HepG2 (cell line): ENCODE measurements around the gene TNNI3K. TPM values are rescaled to one million over a fixed set of nuclear protein-coding genes. Genes with fewer than 3 reads are reported as not detected.

Source experiments
- ATAC-seq: fragments of 200-7000 bp; cut with Tn5 transposase; 3 replicates; pipeline ENCODE4 v1.9.1; 2020; ENCODE audit warnings: mild to moderate bottlenecking, moderate library complexity
- BruUV-seq: library from RNA; stranded (reverse); fragments of 400-500 nt; replicated peaks from 2 replicates; lab custom pipeline; 2021; lab: Mats Ljungman, UMichigan
- CTCF ChIA-PET: fragments of 300-600 bp; formaldehyde crosslinking; extraction: SDS; loops from one replicate; lab custom pipeline; 2021; ENCODE audit warnings: low total read pairs, inconsistent platforms, low intra/inter-chr PET ratio; lab: Yijun Ruan, JAX
- POLR2A ChIA-PET: fragments of 350-600 bp; sonication (Branson Sonifier 250); formaldehyde crosslinking; loops from one replicate; lab custom pipeline; 2020; ENCODE audit warnings: antibody characterized with exemption, inconsistent platforms; lab: Yijun Ruan, JAX
- DNase-seq: peaks from one replicate; pipeline ENCODE4 v3.0.0-alpha.2; 2015; ENCODE audit warnings: low spot score
- FAIRE-seq: peaks from 3 replicates; lab custom pipeline; 2011; peaks lifted over from hg19 to GRCh38; lab: Jason Lieb, UNC
- H2AFZ ChIP-seq: one replicate; pipeline ENCODE4 v1.6.1; 2011; ENCODE audit warnings: low read length, inconsistent platforms
- H3K27ac ChIP-seq: fragments of 300-600 bp; 3 replicates; pipeline ENCODE4 v1.8.0; 2011; ENCODE audit warnings: mixed run types, mild to moderate bottlenecking, mixed read lengths, low read length, inconsistent platforms; ENCODE audit not compliant: insufficient read depth; ENCODE audit errors: extremely low read length
- H3K27me3 ChIP-seq, 2 experiments: fragments of 200-600 bp in 1 of 2; 2 replicates in 1 of 2; 3 replicates in 1 of 2; pipeline versions ENCODE4 v1.6.0 to v1.8.0; 2011; ENCODE audit warnings: low read length in 2 of 2, mild to moderate bottlenecking in 2 of 2, moderate library complexity in 2 of 2, inconsistent platforms in 1 of 2; ENCODE audit not compliant: insufficient read depth in 2 of 2, control insufficient read depth in 1 of 2
- H3K36me3 ChIP-seq, 2 experiments: fragments of 200-600 bp in 1 of 2; replicated peaks in 1 of 2; 2 replicates in 1 of 2; 3 replicates in 1 of 2; pipeline versions ENCODE4 v1.5.1 to v1.8.0; 2011; ENCODE audit warnings: low read length in 2 of 2, inconsistent platforms in 1 of 2; ENCODE audit not compliant: insufficient read depth in 2 of 2, control insufficient read depth in 1 of 2
- H3K4me1 ChIP-seq: 2 replicates; pipeline ENCODE4 v1.5.1; 2012; ENCODE audit warnings: low read length, inconsistent platforms; ENCODE audit not compliant: insufficient read depth
- H3K4me2 ChIP-seq: 2 replicates; pipeline ENCODE4 v1.6.0; 2011; ENCODE audit warnings: low read depth, low read length, inconsistent platforms
- H3K4me3 ChIP-seq, 3 experiments: fragments of 200-600 bp in 1 of 3; sonication (generic), shearing (Covaris generic) in 1 of 3; replicated peaks in 1 of 3; 2 replicates each; pipeline ENCODE4 v1.5.1; 2011 to 2016; ENCODE audit warnings: low read length in 3 of 3, inconsistent platforms in 2 of 3, low read depth in 2 of 3, mild to moderate bottlenecking in 2 of 3, control low read depth in 1 of 3, mixed read lengths in 1 of 3; ENCODE audit not compliant: insufficient read depth in 1 of 3
- H3K79me2 ChIP-seq: one replicate; pipeline ENCODE4 v1.6.1; 2011; ENCODE audit warnings: low read length, inconsistent platforms; ENCODE audit not compliant: insufficient read depth
- H3K9ac ChIP-seq: 2 replicates; pipeline ENCODE4 v1.6.0; 2011; ENCODE audit warnings: mild to moderate bottlenecking, low read depth, low read length, inconsistent platforms; ENCODE audit not compliant: insufficient read depth
- H3K9me3 ChIP-seq: 2 replicates; pipeline ENCODE4 v1.5.1; 2012; ENCODE audit warnings: mild to moderate bottlenecking, low read length
- H4K20me1 ChIP-seq: 2 replicates; pipeline ENCODE4 v1.6.0; 2011; ENCODE audit warnings: inconsistent platforms, mild to moderate bottlenecking, low read length, moderate library complexity; ENCODE audit not compliant: insufficient read depth
- CBX5 ChIP-seq: sonication (generic); formaldehyde crosslinking; IDR thresholded peaks from 2 replicates; pipeline ENCODE4 v1.4.0; 2020; ENCODE audit warnings: missing genetic modification reagents, borderline replicate concordance
- DMTF1 ChIP-seq: sonication (generic); formaldehyde crosslinking; IDR thresholded peaks from 2 replicates; pipeline ENCODE4 v1.4.0; 2020; ENCODE audit warnings: mild to moderate bottlenecking, missing genetic modification reagents
- KDM2A ChIP-seq: sonication (generic); formaldehyde crosslinking; IDR thresholded peaks from 2 replicates; pipeline ENCODE4 v1.4.0; 2020; ENCODE audit warnings: low read depth, missing genetic modification reagents, borderline replicate concordance
- KLF13 ChIP-seq: sonication (generic); formaldehyde crosslinking; IDR thresholded peaks from 2 replicates; pipeline ENCODE4 v1.4.0; 2020; ENCODE audit warnings: mild to moderate bottlenecking, missing genetic modification reagents
- MEIS1 ChIP-seq: sonication (generic); formaldehyde crosslinking; IDR thresholded peaks from 2 replicates; pipeline ENCODE4 v1.9.0; 2021; ENCODE audit warnings: mild to moderate bottlenecking, missing genetic modification reagents, moderate library complexity, borderline replicate concordance
- NFE2L1 ChIP-seq: sonication (generic); formaldehyde crosslinking; IDR thresholded peaks from 2 replicates; pipeline ENCODE4 v1.4.0; 2020; ENCODE audit warnings: missing genetic modification reagents, mild to moderate bottlenecking, borderline replicate concordance
- PHF21A ChIP-seq: sonication (generic); formaldehyde crosslinking; IDR thresholded peaks from 2 replicates; pipeline ENCODE4 v1.5.0; 2020; ENCODE audit warnings: mild to moderate bottlenecking, missing genetic modification reagents
- SMC3 ChIP-seq: IDR thresholded peaks from 2 replicates; pipeline ENCODE4 v1.6.1; 2011; ENCODE audit warnings: low read length, improper control_type of control experiment
- THAP11 ChIP-seq: IDR thresholded peaks from 2 replicates; pipeline ENCODE4 v1.6.1; 2016; ENCODE audit warnings: missing biosample characterization, missing genetic modification reagents
- ZBTB10 ChIP-seq: sonication (generic); formaldehyde crosslinking; IDR thresholded peaks from 2 replicates; pipeline ENCODE4 v1.4.0; 2020; ENCODE audit warnings: missing genetic modification reagents, borderline replicate concordance
- ZNF142 ChIP-seq: sonication (generic); formaldehyde crosslinking; IDR thresholded peaks from 2 replicates; pipeline ENCODE4 v1.4.0; 2020; ENCODE audit warnings: missing genetic modification reagents
- ZNF652 ChIP-seq: IDR thresholded peaks from 2 replicates; pipeline ENCODE4 v1.6.1; 2016; ENCODE audit warnings: low read depth, borderline replicate concordance
- WGBS: methylation state at CpG from one replicate; pipeline ENCODE4 v1.1.6; 2017; ENCODE audit warnings: low lambda C conversion rate; 5-methylcytosine and 5-hydroxymethylcytosine counted together
- in situ Hi-C: cut with HindIII; loops from 2 replicates; pipeline ENCODE4 v1.10.0; 2017; ENCODE audit warnings: low pct_unique_long_range_greater_than_20kb; ENCODE audit not compliant: extremely low pct_ligation_motif_present
- intact Hi-C: fragments of 100-400 bp; cut with micrococcal nuclease; formaldehyde crosslinking; loops from one replicate; pipeline ENCODE4 v1.10.0; 2022; ENCODE audit not compliant: unreplicated experiment
- polyA plus RNA-seq, 8 experiments: library from polyadenylated mRNA; depleted of rRNA in 3 of 8; stranded (reverse) in 7 of 8; unstranded in 1 of 8; fragments of >200 nt; fragmentation: Illumina TruSeq in 4 of 8; extraction: Trizol in 4 of 8; gene quantifications; 2 replicates each; pipeline versions ENCODE4 v1.2.1 to v1.2.3, GENCODE V29; 2011 to 2016; ENCODE audit warnings: low read depth in 4 of 8, missing spikeins in 1 of 8, mixed read lengths in 1 of 8; ENCODE audit not compliant: insufficient read depth in 1 of 8
- total RNA-seq, 5 experiments: library from RNA; depleted of rRNA; stranded (reverse); fragments of >200 nt; fragmentation: Illumina TruSeq; extraction: Trizol; gene quantifications; 2 replicates each; pipeline ENCODE4 v1.2.3, GENCODE V29; 2016; ENCODE audit warnings: low read depth in 1 of 5

TNNI3K gene
- total and polyA plus RNA-seq, 2 of the 13 experiments (the other 11 are each of a cell fraction or from before 2014, with no cell fraction given) = 1.1 TPM; not detected in 1

- BruUV-seq = no TSS peak
- intact Hi-C loops = no loop called here
These were observed 122.0 kb downstream of the TNNI3K start for GRCh38 chr1:74357150-74357549.

More at GRCh38 chr1:74357150-74357549, 122.0 kb downstream of the TNNI3K start:
- no peak for DNase-seq
- Histone ChIP-seq H3K9ac (no peak overlapping the region), H3K79me2 (no peaks in the 10 kb centered on the region), H3K27me3 (no peaks in the 10 kb centered on the region), H3K9me3 (no peaks in the 10 kb centered on the region), H2AFZ (no peak overlapping the region), H3K4me1 (peaks cover 22% of the 10 kb centered on the region), H3K36me3 (no peaks in the 10 kb centered on the region), H3K27ac (no peak overlapping the region), H3K4me2 (no peak overlapping the region), H3K4me3 (no peak overlapping the region), H4K20me1 (no peaks in the 10 kb centered on the region)
- ChIA-PET POLR2A (no interaction called here), CTCF (no interaction called here)
- FAIRE-seq = no peak
- 16% methylated on average over 3 of the region's 3 CpGs for WGBS
- TF ChIP-seq SMC3 (no peak), NFE2L1 (CRISPR knock-in tag) (no peak), KLF13 (CRISPR knock-in tag) (no peak), ZBTB10 (CRISPR knock-in tag) (no peak), THAP11 (CRISPR knock-in tag) (no peak), CBX5 (CRISPR knock-in tag) (no peak), ZNF652 (CRISPR knock-in tag) (no peak), PHF21A (no peak), DMTF1 (CRISPR knock-in tag) (no peak), MEIS1 (no peak), KDM2A (no peak), ZNF142 (CRISPR knock-in tag) (no peak)
- in situ Hi-C loops = no loop called here
- ATAC-seq = no peak
